AG04450 (cell line): Measurements from ENCODE around the gene CDKAL1. TPM values are rescaled to one million over a fixed set of nuclear protein-coding genes. Genes with fewer than 3 reads are reported as not detected.

Experiments
- CTCF ChIA-PET: fragments of 300-600, 350-600 bp; formaldehyde crosslinking; extraction: SDS; loops from one replicate; lab custom pipeline; 2022; ENCODE audit warnings: antibody characterized with exemption, inconsistent platforms; lab: Charles Lee
- POLR2A ChIA-PET: fragments of 350-600 bp; formaldehyde crosslinking; extraction: SDS; loops from one replicate; lab custom pipeline; 2021; ENCODE audit warnings: antibody characterized with exemption, inconsistent platforms; lab: Yijun Ruan, JAX
- DNase-seq: peaks from one replicate; pipeline ENCODE4 v3.0.0-alpha.2; 2011; ENCODE audit warnings: low read depth, low spot score
- H3K27ac ChIP-seq: one replicate; pipeline ENCODE4 v1.5.1; 2012; ENCODE audit warnings: low read depth, low read length, control low read depth
- H3K27me3 ChIP-seq: one replicate; pipeline ENCODE4 v1.6.0; 2012; ENCODE audit warnings: low read length; ENCODE audit not compliant: control insufficient read depth, insufficient read depth
- H3K4me3 ChIP-seq: 2 replicates; pipeline ENCODE4 v1.5.1; 2011; ENCODE audit warnings: mild to moderate bottlenecking, low read depth, low read length, control low read depth
- H3K9me3 ChIP-seq: 2 replicates; pipeline ENCODE4 v1.5.1; 2012; ENCODE audit warnings: low read length; ENCODE audit not compliant: control insufficient read depth, insufficient read depth
- polyA plus RNA-seq: library from polyadenylated mRNA; depleted of rRNA; stranded (reverse); fragments of >200 nt; gene quantifications from 2 replicates; pipeline ENCODE4 v1.2.3, GENCODE V29; 2011
- TF ChIP-seq, protein P1 (sequence below): IDR thresholded peaks from 2 replicates; pipeline ENCODE4 v1.5.1; 2011; ENCODE audit warnings: low read depth, low read length, control low read depth, inconsistent platforms

Gene CDKAL1
- polyA plus RNA-seq, 1 experiment, result 9.2 TPM

DNA sequence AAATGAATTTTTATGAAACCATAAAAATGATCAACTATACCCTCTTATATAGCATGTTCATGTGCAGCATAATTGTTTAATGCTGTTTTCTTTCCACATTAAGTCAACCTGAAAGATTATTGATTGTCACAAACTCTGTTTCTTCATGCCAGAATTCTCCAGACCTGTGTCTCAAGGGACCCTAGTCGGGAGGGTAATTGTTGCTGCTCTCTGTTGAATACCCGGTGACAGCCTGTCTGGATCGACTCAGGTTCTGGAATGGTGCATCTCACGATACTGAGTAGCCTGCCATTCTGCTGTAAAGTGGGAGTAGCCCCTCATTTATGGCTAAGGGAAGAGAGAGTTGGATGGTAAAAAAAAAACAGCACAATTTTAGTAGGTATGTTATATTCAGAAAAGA, 609.4 kb downstream of the CDKAL1 start:
- TF ChIP-seq, protein P1, sequence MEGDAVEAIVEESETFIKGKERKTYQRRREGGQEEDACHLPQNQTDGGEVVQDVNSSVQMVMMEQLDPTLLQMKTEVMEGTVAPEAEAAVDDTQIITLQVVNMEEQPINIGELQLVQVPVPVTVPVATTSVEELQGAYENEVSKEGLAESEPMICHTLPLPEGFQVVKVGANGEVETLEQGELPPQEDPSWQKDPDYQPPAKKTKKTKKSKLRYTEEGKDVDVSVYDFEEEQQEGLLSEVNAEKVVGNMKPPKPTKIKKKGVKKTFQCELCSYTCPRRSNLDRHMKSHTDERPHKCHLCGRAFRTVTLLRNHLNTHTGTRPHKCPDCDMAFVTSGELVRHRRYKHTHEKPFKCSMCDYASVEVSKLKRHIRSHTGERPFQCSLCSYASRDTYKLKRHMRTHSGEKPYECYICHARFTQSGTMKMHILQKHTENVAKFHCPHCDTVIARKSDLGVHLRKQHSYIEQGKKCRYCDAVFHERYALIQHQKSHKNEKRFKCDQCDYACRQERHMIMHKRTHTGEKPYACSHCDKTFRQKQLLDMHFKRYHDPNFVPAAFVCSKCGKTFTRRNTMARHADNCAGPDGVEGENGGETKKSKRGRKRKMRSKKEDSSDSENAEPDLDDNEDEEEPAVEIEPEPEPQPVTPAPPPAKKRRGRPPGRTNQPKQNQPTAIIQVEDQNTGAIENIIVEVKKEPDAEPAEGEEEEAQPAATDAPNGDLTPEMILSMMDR, result no peak
- ChIA-PET POLR2A (interaction anchor here (0.6 kb wide), 1 partner anchor 741 kb away, joined by 4 read pairs; no protein-coding TSS in a partner anchor), CTCF (no interaction called here)
- H3K27me3 ChIP-seq, result no peaks in the 10 kb centered on the region
- H3K4me3 ChIP-seq, result no peak overlapping the region
- DNase-seq, result no peak
- H3K9me3 ChIP-seq, result no peaks in the 10 kb centered on the region
- H3K27ac ChIP-seq, result no peak overlapping the region

DNA sequence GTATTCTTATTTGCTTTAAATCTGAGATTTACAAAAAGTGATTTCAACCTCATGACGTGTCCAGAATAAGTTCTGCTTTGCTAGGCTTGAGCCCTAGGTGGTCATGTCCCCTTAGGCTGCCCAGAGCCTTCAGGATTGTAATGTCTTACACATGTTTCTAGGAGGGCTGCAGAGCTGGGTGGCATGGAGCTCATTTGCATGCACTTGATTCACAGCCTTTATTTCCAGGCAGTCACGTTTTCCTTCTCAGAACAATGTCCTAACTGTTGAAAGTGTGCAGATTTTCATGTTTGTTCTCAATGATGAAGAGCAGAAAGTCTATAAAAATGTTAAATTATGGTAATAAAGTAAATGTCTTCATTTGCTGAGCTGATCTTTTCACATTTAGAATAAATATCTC, 610.7 kb downstream of the CDKAL1 start:
- no peaks in the 10 kb centered on the region for H3K27me3 ChIP-seq
- H3K4me3 ChIP-seq, result no peak overlapping the region
- TF ChIP-seq, protein P1, result no peak
- ChIA-PET POLR2A (no interaction called here), CTCF (interaction anchor here (0.6 kb wide), 1 partner anchor 171 kb away, joined by 3 read pairs; no protein-coding TSS in a partner anchor)
- DNase-seq, result no peak
- no peak overlapping the region for H3K27ac ChIP-seq
- no peaks in the 10 kb centered on the region; the same call in 1 of the 2 replicates for H3K9me3 ChIP-seq

DNA sequence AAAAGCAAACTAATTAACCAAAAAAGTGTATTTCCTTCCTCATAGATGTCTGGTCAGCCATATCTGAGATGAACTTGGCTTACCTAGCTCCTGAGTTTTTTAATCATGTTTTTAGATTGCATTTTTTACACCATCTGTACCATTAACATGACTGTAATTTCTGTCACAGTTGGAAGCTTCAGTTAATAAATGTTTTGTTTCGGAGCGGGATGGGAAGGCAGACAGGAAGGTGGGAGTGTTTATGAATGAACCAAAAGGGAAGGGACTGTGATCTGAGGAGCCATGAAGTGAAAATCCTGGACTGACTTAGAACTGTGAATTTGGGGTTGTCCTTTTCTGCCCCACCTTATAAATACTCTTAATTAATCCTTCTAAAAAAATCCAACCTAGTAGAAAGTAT, 613.7 kb downstream of the CDKAL1 start:
- ChIA-PET POLR2A (no interaction called here), CTCF (no interaction called here)
- TF ChIP-seq, protein P1, result no peak
- DNase-seq, result no peak
- H3K9me3 ChIP-seq, result no peaks in the 10 kb centered on the region; the same call in 1 of the 2 replicates
- no peak overlapping the region for H3K4me3 ChIP-seq
- no peak overlapping the region for H3K27ac ChIP-seq
- no peaks in the 10 kb centered on the region for H3K27me3 ChIP-seq

DNA sequence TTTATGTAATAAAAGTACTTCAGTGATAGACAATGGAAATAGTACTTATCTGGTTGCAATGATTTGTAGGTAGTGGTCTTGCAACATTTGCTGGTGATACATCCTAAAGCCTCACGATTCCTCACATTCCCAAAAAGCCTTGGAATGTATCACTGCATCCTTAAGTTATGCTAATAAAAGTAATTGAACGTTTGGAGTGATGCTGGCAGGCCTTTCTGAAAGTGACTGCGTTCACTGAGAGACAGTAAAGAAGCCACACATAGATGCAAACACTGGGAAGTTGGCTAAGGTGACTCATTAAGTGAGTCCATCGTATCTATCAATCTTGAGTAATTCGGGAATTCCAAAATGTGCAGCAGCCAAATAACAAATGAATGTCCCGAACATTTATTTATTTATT, 615.2 kb downstream of the CDKAL1 start:
- no peak for DNase-seq
- TF ChIP-seq, protein P1, result no peak
- CTCF ChIA-PET, result interaction anchor here (0.6 kb wide), 1 partner anchor 398 kb away, joined by 14 read pairs; no protein-coding TSS in a partner anchor
- Histone ChIP-seq H3K27me3 (no peaks in the 10 kb centered on the region), H3K9me3 (no peaks in the 10 kb centered on the region; the same call in 1 of the 2 replicates), H3K27ac (no peak overlapping the region), H3K4me3 (no peak overlapping the region)
- POLR2A ChIA-PET, result no interaction called here

DNA sequence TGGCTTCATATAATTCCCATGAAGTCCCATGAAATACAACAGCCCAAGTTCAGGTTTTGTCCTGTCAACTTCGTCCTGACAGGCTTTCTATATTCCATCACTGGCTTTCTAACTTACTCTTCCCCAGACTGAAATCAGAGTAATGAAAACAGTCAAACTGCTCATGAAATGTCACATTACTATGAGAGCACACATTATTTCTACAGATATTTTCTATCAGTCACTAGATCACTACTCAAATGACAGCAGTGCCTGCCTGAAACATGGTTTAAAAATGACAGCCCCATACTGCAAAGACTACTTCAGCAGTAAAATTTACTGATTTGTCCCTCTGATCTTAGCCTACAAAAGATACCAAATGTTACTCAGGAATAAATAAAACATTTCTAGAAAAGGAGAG, 616.4 kb downstream of the CDKAL1 start:
- H3K9me3 ChIP-seq, result no peaks in the 10 kb centered on the region; the same call in 1 of the 2 replicates
- no peak overlapping the region for H3K4me3 ChIP-seq
- no peaks in the 10 kb centered on the region for H3K27me3 ChIP-seq
- ChIA-PET POLR2A (no interaction called here), CTCF (no interaction called here)
- TF ChIP-seq, protein P1, result no peak
- DNase-seq, result no peak
- H3K27ac ChIP-seq, result no peak overlapping the region
